Fibroblast of peridontal ligament (primary cell): ENCODE measurements around the gene NPIPB8.
"Not testable (repeated sequence)": the region's sequence is repeated elsewhere in the genome, so short reads cannot be mapped to it uniquely, and the experiment has no call there.

Experiments
- DNase-seq: peaks from one replicate; pipeline ENCODE4 v3.0.0-alpha.2; 2010; ENCODE audit errors: extremely low read depth

NPIPB8 gene

DNA sequence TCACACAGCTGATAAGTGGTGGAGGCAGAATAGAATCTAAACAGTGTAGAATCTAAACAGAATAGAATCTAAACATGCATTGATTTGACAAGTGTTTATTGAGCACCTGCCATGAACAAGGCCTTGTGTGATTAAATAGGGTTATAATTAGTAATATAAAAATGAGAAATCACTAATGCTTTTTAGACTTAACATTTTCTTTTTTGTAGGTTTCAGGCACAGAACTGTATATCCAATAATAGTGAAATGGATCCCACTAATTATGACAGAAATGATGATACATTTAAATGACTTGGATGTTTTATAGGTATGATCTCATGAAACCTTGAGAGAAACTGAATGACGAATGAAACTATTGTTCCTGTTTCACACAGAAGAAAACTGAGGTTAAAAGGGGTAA lies at the start of gene NPIPB8:
TSS of gene NPIPB8 (plus strand) at position 301 of the 400 bp plus-strand sequence. CDS start 296 bp downstream, outside the sequence.
- not testable (repeated sequence) for DNase-seq

DNA sequence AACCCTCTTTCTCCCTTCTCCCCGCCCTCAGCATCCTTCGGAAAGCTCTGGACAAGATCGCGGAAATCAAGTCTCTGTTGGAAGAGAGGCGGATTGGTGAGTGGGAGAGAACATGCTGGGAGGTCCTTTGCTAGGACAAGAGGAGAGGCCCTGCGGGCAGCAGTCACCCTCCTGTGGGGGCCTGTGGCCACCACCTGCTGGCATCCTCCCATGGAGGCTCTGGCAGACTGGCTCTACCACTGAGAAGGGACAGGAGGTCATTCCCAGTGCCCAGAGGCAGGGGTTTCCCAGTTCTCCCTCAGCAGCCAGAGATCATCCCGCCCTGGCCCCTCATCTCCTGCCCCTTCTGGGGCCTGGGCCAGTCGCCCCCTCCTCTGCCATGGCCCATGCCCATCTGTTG lies 48.8 kb upstream of the NPIPB8 start:
- no peak for DNase-seq

DNA sequence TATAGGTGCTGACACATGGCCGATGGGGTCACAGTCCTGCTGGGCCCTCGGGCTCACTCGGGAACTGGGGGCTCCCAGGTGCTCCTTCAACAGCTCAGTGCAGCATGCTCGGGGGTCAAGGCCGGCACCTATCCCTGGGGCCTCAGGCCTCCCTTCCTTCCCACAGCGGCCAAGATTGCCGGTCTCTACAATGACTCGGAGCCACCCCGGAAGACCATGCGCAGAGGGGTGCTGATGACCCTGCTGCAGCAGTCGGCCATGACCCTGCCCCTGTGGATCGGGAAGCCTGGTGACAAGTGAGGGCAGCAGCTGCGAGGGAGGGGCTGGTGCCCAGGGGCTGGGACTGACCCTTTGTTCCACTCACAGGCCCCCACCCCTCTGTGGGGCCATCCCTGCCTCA lies 47.9 kb upstream of the NPIPB8 start:
- DNase-seq: no peak

DNA sequence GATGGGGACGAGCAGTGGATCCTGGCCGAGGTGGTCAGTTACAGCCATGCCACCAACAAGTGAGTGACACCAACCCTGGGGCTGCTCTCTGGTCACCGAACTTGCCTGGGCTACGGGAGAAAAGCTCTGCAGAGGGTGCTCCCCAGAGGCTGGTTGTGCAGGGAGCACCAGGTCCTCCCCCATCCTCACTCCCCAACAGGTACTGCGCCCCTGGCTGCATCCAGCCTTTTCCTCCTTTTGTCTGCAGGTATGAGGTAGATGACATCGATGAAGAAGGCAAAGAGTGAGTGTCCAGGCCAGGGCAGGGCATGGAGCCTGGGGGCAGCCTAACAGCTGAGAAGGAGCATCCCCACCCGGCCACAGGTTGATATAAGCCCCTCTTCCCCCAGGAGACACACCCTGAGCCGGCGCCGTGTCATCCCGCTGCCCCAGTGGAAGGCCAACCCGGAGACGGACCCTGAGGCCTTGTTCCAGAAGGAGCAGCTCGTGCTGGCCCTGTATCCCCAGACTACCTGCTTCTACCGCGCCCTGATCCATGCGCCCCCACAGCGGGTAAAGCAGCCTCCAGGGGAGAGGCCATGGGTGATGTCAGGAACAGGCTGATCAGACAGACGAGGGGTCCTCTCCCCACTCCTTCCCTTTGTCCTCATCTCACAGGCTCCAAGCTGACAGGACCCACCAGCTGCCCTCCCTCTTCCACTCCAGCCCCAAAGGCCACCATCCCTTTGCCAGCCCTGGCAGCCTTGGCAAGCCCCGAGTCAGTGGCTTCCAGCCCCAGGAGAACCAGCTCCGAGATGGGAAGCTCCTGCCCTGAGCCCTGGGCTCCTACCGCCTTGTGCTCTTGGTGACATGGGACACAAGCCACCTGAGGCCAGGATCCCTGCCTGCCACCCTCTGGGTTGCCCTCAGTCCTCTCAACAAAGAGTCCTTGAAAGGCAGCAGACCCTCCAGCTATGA lies 47.2 kb upstream of the NPIPB8 start:
- DNase-seq: no peak

DNA sequence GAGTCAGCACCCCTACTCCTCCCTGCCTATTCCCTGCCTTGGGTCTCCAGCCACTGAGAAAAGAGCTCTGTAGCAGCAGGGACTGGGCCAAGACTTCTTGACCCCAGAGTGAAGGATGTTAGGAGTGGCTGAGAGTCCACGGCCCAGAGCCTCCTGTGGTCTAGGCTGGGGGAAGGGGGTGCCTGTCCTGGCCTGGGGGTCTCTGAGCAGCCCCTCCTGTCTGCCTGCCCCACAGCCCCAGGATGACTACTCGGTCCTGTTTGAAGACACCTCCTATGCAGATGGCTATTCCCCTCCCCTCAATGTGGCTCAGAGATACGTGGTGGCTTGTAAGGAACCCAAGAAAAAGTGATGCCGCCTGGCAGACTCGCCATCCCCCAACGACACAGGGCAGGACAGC lies 46.5 kb upstream of the NPIPB8 start:
- no peak for DNase-seq

DNA sequence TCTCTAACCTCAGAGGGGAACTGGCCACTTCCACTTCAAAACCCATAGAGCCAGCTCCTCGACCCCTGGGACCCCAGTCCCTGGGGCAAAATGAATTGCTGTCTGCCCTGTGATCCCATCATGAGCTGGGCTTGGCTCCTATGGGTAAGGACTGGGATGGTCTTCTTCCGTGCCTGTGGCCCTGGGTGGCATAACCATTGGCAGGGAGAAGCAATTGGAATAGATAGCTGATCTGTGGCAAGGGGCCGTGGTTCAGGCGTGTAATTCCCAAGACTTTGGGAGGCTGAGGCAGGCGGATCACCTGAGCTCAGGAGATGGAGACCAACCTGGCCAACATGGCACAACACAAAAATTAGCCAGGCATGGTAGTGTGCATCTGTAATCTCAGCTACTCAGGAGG lies 45.4 kb upstream of the NPIPB8 start:
- DNase-seq: no peak

DNA sequence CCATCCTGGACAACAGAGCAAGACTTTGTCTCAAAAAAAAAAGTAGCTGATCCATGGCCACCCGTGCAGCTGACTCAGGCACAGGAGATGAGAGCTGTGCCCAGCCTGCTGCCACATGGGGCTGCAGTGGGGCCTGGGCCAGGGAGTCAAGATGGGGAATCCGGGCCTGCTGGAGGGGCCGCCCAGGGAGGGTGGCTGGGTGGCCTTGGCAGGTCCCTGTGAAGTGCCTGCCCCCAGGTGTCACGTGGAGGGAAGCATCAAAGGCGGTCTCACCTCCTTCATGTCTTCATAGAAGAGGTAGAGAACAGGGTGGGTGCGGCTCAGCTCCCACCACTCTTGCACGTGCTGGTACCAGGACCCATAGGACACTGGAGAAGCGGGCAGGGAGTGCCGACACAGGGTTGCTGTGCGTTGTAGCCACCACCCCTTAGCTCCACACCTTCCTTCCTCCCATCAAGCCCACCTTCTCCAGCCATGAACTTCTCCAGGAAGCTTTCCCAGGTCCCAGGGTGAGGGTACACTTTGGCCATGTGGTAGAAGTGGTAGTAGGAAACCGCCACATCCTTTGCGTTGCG lies 44.8 kb upstream of the NPIPB8 start:
- DNase-seq: no peak

DNA sequence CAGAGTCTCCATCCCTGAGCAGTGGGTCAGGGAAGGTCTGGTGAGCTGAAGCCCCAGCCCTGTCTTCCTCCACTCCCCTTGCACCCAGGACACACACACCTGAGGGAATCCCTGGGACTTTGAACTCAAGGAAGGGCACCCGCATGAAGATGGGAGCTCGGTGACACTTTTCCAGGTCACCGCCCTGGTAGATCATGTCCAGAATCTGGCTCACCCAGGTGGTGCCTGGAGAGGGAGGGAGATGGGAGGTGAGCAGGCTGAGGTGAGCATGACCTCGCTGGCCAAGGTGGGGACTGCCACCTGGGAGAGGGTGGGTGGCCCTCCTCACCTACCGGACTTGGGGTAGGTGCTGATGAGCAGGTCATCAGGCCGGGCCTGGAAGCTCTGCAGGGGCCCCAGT lies 42.4 kb upstream of the NPIPB8 start:
- not testable (repeated sequence) for DNase-seq

DNA sequence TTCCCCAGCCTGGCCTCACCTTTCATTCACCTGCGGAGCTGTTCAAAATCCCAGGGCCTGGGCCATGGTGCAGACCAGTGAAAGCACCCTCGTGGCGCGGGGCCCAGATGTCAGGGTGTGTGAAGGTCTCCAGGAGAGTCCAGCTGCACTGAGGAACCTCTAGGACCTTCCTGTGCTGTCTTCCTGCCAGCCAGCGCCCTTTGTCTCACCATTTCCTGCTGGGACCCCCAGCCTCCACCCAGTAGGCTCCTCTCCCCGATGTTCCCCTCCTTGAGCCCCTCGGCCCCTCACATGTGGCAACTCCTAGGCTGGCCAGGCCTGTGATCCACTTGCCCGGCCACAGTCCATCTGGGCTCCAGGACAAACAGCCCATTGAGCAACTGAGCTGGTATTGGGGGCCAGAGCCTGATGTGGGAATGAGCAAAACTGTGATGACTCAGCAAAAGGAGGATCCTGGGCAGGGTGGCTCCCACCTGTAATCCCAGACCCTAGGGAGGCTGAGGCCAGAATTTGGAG lies 41.7 kb upstream of the NPIPB8 start:
- no peak for DNase-seq

DNA sequence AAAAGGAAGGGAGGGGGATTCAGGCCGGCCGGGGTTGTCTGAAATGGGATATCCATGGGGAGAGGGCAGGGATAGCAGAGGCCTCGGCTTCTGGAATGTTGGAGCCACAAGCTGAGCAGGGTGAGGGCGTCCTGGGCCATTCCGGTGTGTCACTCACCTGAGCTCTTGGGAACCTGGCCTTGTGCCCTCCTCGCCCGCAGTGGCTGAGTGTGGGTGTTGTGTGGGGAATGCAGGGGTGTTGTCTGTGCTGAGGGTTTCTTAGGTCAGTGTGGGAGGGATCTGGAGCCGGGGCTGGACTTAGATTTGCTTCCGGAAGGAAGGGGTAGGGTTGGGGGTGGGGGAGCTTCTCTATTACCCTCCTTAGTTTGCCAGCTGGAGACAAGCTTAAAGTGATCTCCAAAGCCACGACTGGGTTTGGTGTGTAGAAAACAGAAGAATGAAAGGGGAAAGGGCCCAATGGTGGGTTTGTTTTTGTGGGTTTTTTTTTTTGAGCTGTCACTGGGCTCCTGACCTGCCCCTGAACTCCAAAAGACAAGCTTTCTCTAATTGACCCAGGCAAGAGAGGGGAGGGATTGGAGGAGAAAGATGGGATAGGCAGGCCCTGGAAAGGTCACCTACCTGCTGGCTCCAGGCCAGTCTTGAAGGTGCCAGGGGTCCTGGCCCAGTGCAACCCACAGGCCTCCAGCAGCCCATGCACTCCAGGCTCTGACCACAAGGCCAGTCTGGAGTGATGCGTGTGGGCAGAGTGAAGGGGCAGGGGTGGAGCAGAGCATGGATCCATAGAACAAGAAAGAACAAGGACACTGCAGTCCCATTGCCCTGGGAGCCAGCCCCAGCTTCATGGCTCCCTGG lies 40.8 kb upstream of the NPIPB8 start, which contains the start of gene SULT1A2:
TSS of gene SULT1A2 (minus strand) at position 211 of the 852 bp plus-strand sequence. CDS start 1,120 bp downstream, outside the sequence.
- no peak for DNase-seq

DNA sequence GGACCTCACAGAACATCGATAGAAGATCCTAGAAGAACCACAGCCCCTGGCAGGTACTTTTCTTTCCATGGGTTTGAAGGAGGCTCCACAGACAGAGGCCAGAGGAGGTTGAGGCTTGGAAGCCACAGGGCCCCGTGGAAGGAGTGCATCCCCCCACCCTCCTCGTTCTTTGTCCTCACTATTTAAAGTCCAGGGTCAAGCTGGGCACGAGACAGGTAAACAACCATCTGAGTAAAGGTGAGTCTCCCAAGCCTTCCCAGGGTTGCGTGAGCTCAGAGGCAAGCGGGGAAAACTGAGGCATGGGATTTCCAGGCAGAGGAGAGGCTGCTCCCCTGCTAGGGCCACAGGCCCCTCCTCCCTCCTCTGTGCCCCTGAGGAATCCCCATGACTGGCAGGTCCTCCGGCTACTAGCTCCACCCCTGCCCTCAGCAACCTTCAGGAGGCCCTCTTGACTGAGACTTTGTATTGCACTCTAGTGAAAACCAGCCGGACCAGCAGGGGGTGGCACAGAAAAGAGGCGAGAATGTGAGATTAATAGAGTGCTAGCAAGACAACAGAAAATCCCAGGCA lies 40.1 kb upstream of the NPIPB8 start:
- no peak for DNase-seq

DNA sequence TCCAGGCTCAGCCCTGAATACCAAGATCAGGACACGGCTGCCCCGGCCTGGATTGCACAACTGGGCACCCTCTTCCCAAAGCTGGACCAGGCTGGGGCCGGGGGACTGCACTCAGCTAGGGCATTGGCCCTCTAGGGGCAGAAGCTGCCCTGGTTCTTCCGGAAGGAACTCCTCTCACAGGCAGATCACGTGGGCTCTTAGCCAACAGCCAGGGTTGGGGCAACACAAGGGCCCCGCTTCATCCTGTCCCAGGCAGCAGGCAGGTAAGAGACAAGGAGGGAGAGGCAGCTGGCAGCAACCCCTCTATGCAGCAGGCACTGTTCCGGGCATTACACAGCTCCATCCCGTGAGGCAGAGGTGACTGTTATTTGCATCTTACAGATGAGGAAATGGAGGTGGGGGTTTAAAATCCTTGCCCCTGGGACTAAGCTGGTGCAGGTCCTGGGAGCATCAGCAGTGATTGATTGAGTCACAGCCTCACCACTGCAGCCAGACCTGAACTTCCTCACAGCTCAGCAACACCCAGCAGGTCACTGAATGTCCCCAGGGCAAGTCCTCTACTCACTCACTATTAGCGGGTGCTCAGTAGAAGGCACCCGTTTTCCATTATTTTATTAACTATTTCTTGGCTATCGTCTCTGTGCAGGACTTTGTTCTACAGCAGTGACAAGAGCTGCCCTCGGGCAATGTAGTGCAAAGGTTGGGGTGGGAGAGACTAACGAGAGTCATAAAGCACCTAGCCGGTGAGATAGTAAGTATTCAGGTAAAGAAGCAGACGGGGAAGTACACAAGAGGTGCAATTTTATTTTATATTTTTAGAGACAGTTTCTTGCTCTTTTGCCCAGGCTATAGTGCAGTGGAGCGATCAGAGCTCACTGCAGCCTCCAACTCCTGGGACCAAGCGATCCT lies 38.2 kb upstream of the NPIPB8 start:
- not testable (repeated sequence) for DNase-seq

DNA sequence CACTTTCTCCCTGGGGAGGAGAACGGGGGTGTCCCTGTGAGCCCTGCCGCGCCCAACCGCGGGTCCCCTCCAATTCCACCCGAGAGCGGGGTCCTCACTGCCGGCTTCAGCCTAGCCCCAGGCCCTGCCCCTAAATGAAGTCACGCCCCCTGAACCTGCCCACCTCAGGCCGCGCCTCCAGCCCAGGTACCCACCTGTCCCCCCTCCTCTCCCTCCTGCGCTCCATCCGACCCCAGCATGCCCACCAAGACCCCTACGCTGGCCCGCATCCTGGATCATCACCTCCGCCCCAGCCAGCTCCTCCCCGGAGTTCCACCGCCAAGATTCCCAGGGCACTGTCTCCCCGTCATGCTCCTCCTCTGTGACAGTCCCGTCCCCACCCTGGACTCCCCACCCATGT lies 36.9 kb upstream of the NPIPB8 start:
- not testable (repeated sequence) for DNase-seq

DNA sequence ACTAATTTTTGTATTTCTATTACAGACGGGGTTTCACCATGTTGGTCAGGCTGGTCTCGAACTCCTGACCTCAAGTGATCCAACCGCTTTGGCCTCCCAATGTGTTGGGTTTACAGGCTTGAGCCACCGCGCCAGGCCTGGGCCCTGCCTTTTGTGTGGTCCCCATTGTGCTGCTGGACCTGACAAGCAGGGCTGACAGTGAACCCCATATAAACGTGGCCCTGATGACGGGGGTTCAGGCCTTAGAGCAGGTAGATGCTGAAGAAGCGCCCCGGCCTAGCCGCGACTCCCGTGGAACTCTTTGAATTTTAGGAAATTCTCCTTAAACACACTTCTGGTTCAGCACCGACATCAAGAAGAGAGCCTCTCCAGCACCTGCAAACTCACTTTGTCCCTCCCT lies 36.3 kb upstream of the NPIPB8 start:
- DNase-seq: not testable (repeated sequence)

DNA sequence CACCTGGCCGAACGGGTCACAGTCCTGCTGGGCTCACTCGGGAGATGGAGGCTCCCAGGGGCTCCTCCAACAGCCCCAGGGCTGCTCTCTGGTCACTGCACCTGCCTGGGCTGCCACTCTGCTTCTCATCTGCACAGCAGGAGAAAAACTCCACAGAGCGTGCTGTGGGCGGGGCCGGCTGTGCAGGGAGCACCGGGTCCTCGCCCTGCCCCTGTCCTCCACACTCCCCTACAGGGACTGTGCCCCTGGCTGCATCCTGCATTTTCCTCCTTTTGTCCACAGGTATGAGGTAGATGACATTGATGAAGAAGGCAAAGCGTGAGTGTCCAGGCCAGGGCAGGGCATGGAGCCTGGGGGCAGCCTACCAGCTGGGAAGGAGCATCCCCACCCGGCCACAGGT lies 35.8 kb upstream of the NPIPB8 start:
- DNase-seq: not testable (repeated sequence)

DNA sequence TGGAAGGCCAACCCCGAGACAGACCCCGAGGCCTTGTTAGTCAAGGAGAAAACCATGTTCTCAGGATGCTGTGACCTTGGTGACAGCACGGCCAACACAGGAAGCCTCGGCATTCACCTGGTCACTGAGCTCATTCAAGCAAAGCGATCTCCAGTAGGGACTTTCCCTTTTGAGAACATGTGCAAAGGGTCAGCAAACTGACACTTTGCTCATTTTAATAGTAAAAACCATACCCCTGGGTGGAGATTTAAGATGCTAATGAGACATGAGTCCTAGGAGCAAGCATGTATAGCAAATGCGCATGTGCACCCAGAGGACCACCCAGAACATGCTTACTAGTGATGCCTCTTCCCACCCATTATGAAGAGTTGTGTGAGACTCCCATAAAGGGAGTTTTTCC lies 35.3 kb upstream of the NPIPB8 start:
- DNase-seq: no peak

DNA sequence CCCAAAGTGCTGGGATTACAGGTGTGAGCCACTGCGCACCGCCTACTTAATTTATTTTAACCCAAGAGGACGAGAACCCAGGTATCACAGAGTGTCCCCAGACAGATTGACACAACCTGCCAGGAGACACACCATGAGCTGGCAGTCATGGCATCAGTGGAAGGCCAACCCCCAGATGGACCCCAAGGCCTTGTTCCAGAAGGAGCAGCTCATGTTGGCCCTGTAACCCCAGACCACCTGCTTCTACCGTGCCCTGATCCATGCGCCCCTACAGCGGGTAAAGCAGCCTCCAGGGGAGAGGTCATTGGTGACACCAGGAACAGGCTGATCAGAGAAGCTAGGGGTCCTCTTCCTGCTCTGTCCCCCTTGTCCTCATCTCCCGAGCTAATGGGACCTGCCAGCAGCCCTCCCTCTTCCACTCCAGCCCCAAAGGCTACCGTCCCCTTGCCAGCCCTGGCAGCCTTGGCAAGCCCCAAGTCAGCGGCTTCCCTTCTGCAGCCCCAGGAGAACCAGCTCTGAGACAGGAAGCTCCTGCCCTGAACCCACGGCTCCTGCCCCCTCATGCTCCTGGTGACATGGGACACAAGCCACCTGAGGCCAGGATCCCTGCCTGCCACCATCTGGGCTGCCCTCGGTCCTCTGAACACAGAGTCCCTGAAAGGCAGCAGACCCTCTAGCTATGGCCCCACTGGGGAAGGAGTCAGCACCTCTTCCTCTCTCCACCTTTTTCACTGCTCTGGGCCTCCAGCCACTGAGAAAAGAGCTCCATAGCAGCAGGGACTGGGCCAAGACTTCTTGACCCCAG lies 34.3 kb upstream of the NPIPB8 start:
- DNase-seq: no peak

DNA sequence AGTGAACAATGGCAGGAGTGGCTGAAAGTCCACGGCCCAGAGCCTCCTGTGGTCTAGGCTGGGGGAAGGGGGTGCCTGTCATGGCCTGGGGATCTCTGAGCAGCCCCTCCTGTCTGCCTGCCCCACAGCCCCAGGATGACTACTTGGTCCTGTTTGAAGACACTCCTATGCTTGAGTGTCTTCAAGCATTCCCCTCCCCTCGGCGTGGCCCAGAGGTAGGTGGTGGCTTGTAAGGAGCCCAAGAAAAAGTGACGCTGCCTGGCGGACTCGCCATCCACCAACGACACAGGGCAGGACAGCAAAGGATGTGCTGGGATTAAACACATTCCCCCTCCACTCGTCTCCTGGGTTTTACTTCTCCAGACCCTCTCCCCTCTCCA lies 33.7 kb upstream of the NPIPB8 start:
- no peak for DNase-seq

DNA sequence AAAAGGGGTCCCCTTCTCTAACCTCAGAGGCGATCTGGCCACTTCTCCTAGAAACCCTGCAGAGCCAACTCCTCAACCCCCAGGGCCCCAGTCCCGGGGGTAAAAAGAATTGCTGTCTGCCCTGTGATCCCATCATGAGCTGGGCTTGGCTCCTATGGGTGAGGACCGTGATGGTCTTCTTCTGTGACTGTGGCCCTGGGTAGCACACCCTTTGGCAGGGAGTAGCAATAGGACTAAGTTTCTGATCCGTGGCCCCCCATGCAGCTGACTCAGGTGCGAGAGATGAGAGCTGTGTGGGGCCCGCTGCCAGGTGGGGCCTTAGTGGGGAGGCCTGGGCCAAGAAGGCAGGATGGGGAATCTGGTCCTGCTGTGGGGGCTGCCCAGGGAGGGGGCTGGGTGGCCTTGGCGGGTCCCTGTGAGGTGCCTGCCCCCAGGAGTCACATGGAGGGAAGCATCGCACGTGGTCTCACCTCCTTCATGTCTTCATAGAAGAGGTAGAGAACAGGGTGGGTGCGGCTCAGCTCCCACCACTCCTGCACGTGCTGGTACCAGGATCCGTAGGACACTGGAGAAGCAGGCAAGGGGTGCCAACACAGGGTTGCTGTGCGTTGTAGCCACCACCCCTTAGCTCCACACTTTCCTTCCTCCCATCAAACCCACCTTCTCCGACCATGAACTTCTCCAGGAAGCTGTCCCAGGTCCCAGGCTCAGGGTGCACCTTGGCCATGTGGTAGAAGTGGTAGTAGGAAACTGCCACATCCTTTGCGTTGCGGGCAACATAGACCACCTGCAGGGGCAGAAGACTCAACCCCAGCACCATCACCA lies 31.4 kb upstream of the NPIPB8 start:
- DNase-seq: no peak
